SK-N-MC (cell line): ENCODE results near the gene MLF2.

ENCODE experiments used
- EZH2 ChIP-seq: fragments of 200-600 bp; sonication (generic); IDR thresholded peaks from one replicate; pipeline ENCODE4 v1.6.1; 2017; ENCODE audit warnings: antibody characterized with exemption
- FOXP2 ChIP-seq: optimal IDR thresholded peaks from 2 replicates; pipeline ENCODE3; 2011; ENCODE audit warnings: mild to moderate bottlenecking, moderate library complexity; ENCODE audit not compliant: insufficient read depth; ENCODE audit errors: extremely low read length, control extremely low read depth
- POLR2AphosphoS5 ChIP-seq: IDR thresholded peaks from 2 replicates; pipeline ENCODE4 v1.6.1; 2012; ENCODE audit warnings: mild to moderate bottlenecking, low read depth, low read length, borderline replicate concordance

DNA sequence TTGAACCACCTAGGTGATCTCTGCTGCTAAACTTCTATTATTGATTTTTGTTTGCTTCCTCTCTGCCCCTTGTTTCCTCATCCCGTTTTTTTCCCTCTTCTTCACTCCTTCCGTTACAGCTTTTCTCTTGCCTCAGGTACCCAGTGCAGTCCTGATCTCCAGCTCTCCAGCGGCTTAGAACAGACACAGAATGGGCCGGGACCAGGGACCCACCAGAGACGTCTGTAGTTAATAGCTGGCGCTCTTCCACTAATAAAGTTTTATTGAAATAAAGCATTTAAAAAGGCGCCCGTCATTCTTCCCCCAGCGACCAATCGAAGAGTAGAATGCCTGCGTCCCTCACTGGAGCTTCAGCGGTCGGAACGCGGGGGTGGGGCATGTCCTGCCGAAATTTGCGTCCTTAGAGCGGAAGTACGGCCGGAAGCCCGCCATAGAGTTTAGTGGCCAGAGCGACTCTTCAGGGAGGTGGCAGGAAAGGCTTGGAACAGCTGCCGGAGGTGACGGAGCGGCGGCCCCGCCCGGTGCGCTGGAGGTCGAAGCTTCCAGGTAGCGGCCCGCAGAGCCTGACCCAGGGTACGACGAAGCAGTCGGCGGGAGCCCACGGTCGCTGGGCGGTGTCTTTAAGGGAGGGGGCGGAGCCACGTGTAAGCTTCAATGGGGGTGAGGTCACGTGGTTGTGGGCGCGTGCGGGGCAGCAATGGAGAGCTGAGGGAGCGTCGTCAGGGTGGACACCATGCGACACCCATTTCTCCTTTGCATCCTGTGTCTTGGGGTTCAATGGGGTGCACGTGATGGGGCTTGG, 29.1 kb downstream of the MLF2 start, which contains the start of gene COPS7A:
- TF ChIP-seq EZH2 (no peak), POLR2AphosphoS5 (peak; percentile 81), FOXP2 (peak; percentile 73)
